ENCODE data around the gene SSRP1.

DNA sequence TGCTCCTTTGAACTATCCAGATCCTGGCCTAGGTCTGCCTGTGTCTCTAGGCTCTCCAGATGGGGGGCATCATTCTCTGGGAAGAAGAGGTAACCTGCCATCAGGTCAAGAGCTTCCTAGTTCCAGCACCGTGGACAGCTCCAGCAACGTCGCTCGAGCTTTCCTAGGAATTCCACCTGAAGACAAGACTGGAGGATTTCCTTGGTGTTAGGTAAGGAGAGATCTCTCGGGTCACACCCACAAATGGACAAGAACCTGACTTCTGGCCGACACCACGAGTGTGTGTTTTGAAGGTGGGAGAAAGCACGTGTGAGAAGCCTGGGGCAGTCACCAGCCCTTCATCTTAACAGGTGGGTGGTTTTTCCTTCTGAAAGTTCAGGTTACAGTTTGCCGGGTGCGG lies 44.0 kb upstream of the SSRP1 start:
- TF ChIP-seq, protein P1, sequence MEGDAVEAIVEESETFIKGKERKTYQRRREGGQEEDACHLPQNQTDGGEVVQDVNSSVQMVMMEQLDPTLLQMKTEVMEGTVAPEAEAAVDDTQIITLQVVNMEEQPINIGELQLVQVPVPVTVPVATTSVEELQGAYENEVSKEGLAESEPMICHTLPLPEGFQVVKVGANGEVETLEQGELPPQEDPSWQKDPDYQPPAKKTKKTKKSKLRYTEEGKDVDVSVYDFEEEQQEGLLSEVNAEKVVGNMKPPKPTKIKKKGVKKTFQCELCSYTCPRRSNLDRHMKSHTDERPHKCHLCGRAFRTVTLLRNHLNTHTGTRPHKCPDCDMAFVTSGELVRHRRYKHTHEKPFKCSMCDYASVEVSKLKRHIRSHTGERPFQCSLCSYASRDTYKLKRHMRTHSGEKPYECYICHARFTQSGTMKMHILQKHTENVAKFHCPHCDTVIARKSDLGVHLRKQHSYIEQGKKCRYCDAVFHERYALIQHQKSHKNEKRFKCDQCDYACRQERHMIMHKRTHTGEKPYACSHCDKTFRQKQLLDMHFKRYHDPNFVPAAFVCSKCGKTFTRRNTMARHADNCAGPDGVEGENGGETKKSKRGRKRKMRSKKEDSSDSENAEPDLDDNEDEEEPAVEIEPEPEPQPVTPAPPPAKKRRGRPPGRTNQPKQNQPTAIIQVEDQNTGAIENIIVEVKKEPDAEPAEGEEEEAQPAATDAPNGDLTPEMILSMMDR (IDR thresholded peaks at IDR 0.05): no peak
- no peak for TF ChIP-seq POLR2AphosphoS5 (IDR thresholded peaks at IDR 0.05; ENCODE audit: low read depth, low read length)
- TF ChIP-seq, protein P2, sequence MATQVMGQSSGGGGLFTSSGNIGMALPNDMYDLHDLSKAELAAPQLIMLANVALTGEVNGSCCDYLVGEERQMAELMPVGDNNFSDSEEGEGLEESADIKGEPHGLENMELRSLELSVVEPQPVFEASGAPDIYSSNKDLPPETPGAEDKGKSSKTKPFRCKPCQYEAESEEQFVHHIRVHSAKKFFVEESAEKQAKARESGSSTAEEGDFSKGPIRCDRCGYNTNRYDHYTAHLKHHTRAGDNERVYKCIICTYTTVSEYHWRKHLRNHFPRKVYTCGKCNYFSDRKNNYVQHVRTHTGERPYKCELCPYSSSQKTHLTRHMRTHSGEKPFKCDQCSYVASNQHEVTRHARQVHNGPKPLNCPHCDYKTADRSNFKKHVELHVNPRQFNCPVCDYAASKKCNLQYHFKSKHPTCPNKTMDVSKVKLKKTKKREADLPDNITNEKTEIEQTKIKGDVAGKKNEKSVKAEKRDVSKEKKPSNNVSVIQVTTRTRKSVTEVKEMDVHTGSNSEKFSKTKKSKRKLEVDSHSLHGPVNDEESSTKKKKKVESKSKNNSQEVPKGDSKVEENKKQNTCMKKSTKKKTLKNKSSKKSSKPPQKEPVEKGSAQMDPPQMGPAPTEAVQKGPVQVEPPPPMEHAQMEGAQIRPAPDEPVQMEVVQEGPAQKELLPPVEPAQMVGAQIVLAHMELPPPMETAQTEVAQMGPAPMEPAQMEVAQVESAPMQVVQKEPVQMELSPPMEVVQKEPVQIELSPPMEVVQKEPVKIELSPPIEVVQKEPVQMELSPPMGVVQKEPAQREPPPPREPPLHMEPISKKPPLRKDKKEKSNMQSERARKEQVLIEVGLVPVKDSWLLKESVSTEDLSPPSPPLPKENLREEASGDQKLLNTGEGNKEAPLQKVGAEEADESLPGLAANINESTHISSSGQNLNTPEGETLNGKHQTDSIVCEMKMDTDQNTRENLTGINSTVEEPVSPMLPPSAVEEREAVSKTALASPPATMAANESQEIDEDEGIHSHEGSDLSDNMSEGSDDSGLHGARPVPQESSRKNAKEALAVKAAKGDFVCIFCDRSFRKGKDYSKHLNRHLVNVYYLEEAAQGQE (IDR thresholded peaks at IDR 0.05; ENCODE audit: insufficient read depth in 1 of 2, low read depth in 2 of 2, low read length in 1 of 2): peak; percentile 95
- no peak for TF ChIP-seq SIN3A (IDR thresholded peaks at IDR 0.05; ENCODE audit: borderline replicate concordance, insufficient read depth, low read depth, low read length)
